ENCODE data around the gene OR52D1.

OR52D1 gene

GRCh38 chr11:5509803-5510202 lies 21.3 kb downstream of the OR52D1 start, which contains the start of gene UBQLN3:
Gene UBQLN3 (minus strand): TSS chr11:5509957. CDS start chr11:5509558, 399 bp downstream.
- no peak for DNase-seq (ENCODE audit: low spot score)
- TF ChIP-seq, protein P1, sequence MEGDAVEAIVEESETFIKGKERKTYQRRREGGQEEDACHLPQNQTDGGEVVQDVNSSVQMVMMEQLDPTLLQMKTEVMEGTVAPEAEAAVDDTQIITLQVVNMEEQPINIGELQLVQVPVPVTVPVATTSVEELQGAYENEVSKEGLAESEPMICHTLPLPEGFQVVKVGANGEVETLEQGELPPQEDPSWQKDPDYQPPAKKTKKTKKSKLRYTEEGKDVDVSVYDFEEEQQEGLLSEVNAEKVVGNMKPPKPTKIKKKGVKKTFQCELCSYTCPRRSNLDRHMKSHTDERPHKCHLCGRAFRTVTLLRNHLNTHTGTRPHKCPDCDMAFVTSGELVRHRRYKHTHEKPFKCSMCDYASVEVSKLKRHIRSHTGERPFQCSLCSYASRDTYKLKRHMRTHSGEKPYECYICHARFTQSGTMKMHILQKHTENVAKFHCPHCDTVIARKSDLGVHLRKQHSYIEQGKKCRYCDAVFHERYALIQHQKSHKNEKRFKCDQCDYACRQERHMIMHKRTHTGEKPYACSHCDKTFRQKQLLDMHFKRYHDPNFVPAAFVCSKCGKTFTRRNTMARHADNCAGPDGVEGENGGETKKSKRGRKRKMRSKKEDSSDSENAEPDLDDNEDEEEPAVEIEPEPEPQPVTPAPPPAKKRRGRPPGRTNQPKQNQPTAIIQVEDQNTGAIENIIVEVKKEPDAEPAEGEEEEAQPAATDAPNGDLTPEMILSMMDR (IDR thresholded peaks at IDR 0.05; ENCODE audit: extremely low read depth, missing control alignments) = no peak

GRCh38 chr11:5514841-5515240 lies 26.4 kb downstream of the OR52D1 start:
- TF ChIP-seq, protein P1 (IDR thresholded peaks at IDR 0.05; ENCODE audit: extremely low read depth, missing control alignments) = no peak

GRCh38 chr11:5516599-5516998 lies 28.1 kb downstream of the OR52D1 start, which contains the start of gene UBQLNL:
Gene UBQLNL (minus strand): TSS chr11:5516699. CDS start chr11:5516441, 258 bp downstream.
- DNase-seq (ENCODE audit: low spot score) = no peak
- TF ChIP-seq, protein P1 (IDR thresholded peaks at IDR 0.05; ENCODE audit: extremely low read depth, missing control alignments) = no peak

More at GRCh38 chr11:5514841-5515240, 26.4 kb downstream of the OR52D1 start:
- DNase-seq (ENCODE audit: low spot score) = no peak

- no peak for DNase-seq (ENCODE audit: low spot score)
- TF ChIP-seq, protein P1 (IDR thresholded peaks at IDR 0.05; ENCODE audit: extremely low read depth, missing control alignments) = no peak
Observed at GRCh38 chr11:5521540-5521939, 33.1 kb downstream of the OR52D1 start.

- TF ChIP-seq, protein P1 (IDR thresholded peaks at IDR 0.05; ENCODE audit: extremely low read depth, missing control alignments) = no peak
- no peak for DNase-seq (ENCODE audit: low spot score)
Observed at GRCh38 chr11:5522308-5522707, 33.8 kb downstream of the OR52D1 start.

DNA sequence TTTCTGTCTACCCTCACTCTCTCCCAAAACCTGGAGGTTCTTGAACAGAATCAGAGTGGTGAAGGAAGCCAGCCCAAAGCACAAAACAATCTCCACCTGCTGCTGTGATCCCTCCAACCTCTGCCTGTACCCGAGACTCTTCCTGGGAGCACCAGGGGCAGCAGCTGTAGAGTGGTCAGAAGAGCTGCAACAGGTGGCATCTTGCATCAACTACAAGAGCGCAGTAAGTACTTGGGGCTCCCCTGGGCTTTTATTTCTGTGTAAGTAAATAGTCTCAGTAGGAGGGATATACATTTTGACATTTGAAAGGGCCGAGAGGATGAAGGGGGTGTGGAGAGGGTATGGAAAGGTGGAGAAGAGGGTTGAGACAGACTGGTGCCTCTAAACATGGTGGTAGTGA lies 36.3 kb downstream of the OR52D1 start:
- no peak for DNase-seq (ENCODE audit: low spot score)

DNA sequence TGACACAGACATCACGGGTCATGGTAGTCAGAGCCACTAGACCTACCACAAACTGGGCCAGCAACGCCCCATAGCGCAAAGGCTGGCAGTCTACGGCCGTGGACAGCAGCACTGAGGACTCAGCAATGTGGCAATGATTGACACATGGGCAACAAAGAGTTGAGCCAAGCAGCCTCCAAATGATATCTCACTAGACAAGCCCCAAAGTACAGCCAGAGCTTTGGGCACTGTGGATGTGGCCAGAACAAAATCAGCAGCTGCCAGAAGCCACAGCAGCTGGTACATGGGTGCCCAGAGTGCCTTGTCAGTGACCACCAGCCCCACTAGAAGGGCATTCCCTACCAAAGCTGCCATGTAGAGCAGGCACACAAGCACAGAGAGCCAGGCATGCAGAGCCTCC lies 39.2 kb downstream of the OR52D1 start:
- TF ChIP-seq, protein P1 (IDR thresholded peaks at IDR 0.05; ENCODE audit: extremely low read depth, missing control alignments) = no peak
- DNase-seq (ENCODE audit: low spot score) = no peak

More for the DNA sequence above, 36.3 kb downstream of the OR52D1 start:
- TF ChIP-seq, protein P1 (IDR thresholded peaks at IDR 0.05; ENCODE audit: extremely low read depth, missing control alignments) = no peak

Data from GM20000 (cell line).